CD4-positive, alpha-beta T cell treated with Interferon alpha-2 for 1 hour (primary cell): Measurements from ENCODE around the gene GLB1L3.

Experiments used
- DNase-seq, 2 donors: peaks; one replicate each; pipeline ENCODE4 v3.0.0-alpha.2; 2020 to 2022

Gene GLB1L3

GRCh38 chr11:134275534-134276395 is at the start of gene GLB1L3:
GLB1L3 (plus strand) TSS chr11:134276379; CDS start chr11:134276741, 362 bp downstream.
- peak; percentile 69 to 84 for DNase-seq

GRCh38 chr11:134226806-134227325 is 49.3 kb upstream of the GLB1L3 start:
- DNase-seq: no peak

GRCh38 chr11:134228625-134229024 is 47.6 kb upstream of the GLB1L3 start:
- peak; percentile 42 to 46 for DNase-seq

DNA sequence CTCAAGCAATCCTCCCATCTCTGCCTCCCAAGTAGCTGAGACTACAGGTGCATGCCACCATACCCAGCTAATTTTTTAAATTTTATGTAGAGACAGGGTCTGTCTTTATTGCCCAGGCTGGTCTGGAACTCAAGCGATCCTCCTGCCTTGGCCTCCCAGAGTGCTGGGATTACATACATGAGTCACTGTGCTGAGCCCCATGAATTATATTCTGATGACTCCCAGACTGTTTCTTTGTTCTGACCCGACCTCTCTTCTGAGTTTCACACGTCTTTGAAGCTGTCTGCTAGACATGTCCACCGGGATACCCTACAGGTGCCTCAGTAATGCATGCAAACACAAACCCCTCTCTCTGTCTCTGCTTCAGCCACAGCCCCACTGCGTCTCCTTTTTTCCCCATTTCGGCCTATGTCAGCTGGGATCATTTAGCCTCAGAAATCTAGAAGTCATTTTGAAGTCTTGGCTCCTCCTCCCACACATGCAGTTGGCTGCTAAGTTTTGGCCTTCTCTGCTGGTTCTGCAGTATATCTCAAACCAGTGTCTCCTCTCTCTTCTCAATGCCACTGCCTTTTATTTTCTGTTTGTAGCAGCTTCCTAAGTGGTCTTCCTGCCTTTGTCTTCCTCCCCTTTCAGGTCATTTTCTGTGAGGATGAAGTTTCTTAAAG is 46.9 kb upstream of the GLB1L3 start:
- DNase-seq: no peak

GRCh38 chr11:134230339-134230738 is 45.8 kb upstream of the GLB1L3 start:
- no peak for DNase-seq

GRCh38 chr11:134231958-134232659 is 44.1 kb upstream of the GLB1L3 start:
- DNase-seq: no peak

- DNase-seq: no peak
Measured at GRCh38 chr11:134233729-134234179, 42.4 kb upstream of the GLB1L3 start.

DNA sequence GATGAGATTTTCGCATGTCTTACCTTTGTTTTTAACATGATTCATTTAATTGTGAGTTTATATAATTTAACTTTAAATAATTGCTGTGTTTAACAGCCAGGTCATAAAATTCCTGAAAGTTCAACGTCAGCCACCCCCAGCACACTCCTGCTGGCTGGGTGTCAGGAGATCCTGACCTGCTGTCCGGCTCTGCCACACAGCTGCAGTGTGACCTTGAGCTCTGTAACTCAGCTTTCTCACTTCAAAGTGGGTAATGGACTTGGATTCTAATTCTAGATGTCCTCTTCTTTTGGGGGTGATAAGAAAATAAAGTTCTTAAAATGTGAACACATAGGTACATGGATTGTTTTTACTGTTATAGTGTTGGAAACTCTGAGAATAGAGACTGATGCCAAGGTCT is 40.8 kb upstream of the GLB1L3 start:
- no peak for DNase-seq

- no peak for DNase-seq
Measured at GRCh38 chr11:134236834-134237556, 39.2 kb upstream of the GLB1L3 start.

GRCh38 chr11:134237557-134237922 is 38.6 kb upstream of the GLB1L3 start:
- no peak for DNase-seq

- no peak for DNase-seq
Measured at GRCh38 chr11:134238956-134239355, 37.2 kb upstream of the GLB1L3 start.

DNA sequence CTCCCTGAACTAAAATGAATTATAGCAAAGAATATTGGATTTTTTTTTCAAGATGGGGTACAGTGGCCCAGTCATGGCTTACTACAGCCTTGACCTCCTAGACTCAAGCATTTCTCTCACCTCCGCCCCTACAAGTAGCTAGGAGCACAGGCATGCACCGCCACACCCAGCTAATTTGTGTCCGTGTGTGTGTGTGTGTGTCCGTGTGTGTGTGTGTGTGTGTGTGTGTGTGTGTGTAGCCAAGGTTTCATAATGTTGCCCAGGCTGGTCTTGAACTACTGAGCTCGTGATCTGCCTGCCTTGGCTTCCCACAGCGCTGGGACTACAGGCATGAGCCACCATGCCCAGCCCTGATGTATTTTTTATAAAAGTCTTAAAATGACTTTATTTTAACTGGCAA is 35.6 kb upstream of the GLB1L3 start:
- no peak for DNase-seq

DNA sequence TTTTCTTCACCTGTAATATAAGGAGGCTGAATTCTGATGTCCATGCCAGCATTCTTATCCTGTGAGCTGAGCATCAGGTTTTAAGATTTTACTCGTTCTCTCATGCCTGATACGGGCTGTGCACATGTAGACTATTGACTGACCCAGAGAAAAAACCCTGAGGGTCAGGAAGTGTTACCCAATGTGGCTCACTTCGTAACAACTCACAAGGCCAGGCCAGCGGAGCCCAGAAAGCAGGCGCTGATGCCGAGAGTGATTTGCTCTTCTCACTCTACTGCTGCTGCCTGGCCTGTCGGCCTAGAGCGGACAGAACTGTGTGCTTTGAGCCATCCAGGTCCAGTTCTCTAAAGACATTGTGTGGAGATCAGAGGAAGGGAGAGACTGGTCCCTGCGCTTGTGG is 33.8 kb upstream of the GLB1L3 start:
- no peak for DNase-seq

- no peak for DNase-seq
Measured at GRCh38 chr11:134243913-134244312, 32.3 kb upstream of the GLB1L3 start.

DNA sequence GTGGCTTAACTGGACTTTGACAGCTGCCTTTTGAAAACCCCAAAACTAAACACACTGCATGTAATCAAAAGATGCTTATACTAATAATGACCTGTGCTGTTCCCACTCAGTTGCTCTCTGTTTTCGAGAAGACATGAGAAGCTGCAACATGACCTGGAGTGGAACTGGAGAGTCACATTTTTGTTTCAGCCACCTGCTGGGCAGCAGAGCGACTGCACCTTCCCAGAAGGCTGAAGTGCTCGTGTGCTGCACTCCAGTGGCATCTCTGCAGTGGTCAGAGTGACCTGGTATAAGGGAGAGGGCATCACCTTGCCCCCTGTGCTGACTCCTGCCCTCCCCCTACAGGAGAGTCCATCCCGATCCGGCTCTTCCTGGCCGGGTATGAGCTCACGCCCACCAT is 31.6 kb upstream of the GLB1L3 start:
- peak in 1 of 2 donors; percentile 33 for DNase-seq

DNA sequence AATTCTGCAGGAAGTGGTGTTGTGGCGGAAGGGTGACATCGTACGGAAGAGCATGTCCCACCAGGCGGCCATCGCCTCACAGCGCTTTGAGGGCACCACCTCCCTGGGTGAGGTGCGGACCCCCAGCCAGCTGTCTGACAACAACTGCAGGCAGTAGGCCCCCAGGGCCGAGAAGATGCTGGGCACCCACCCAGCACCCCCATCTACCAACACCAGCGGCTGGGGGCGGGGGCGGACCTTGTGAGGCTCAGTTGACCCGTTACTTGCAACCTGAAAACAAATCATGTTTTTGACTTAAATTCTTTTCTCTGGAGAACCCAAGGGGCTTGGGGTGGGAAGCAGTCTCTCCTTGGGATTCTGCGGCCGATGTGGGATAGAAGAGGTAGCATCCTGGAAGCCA is 30.7 kb upstream of the GLB1L3 start:
- no peak for DNase-seq

DNA sequence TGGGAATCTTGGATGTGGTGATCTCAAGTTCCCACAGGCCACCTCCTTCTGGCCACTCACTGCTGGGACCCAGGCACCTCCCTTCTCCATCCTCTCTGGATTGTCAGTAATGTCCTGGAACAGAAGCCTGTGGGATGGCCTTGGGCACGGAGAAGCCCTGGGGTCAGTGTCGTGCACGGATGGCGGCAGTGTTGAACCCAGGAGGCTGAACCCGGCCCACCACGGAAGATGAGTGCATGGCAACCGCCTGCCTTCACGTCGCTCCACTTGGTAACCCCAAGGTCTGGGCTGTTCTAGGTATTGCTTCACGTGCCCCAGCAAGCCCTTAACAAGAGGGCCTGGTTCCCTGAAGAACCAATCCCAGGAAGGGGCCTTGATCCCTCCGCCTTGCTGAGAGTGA is 30.1 kb upstream of the GLB1L3 start:
- DNase-seq: no peak

GRCh38 chr11:134246678-134247077 is 29.5 kb upstream of the GLB1L3 start:
- no peak for DNase-seq

DNA sequence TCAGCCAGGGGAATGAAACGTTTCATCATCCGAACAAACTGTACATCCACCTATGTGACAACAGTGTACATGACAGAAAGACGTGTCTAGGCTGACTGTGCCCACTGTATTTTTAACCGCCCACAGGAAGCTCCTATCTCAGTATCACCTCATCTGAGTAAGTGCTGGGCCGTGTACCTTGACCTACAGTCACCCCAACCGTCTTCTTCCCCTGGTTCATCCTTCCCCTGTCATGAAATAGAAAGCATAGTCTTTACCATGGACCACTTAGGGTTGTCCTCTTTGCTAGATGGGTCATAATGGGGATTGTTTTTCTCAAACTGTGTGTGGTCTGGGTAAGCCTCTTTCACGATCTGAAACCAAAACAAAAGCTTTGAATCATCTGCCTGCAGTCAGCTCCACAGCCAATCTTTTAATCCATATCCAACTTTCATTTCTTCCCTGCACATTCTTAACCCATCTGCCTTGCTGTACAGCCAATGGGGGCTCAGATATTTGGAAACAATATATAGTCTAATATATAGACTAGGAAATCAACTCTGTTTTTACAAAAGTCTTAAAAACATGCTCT is 27.2 kb upstream of the GLB1L3 start:
- DNase-seq: no peak

- no peak for DNase-seq
Measured at GRCh38 chr11:134250246-134250645, 25.9 kb upstream of the GLB1L3 start.

GRCh38 chr11:134250675-134251074 is 25.5 kb upstream of the GLB1L3 start:
- DNase-seq: no peak
